Endometrium (tissue), 2 donors: Measurements from ENCODE around the gene SIGLEC9.
"Not testable (repeated sequence)": the region's sequence is repeated elsewhere in the genome, so short reads cannot be mapped to it uniquely, and the experiment has no call there.

ENCODE experiments used
- FAIRE-seq: peaks from 2 replicates; lab custom pipeline; 2012; peaks lifted over from hg19 to GRCh38; lab: Jason Lieb, UNC
- donor health status: control.
- donor health status: control.

Gene SIGLEC9

DNA sequence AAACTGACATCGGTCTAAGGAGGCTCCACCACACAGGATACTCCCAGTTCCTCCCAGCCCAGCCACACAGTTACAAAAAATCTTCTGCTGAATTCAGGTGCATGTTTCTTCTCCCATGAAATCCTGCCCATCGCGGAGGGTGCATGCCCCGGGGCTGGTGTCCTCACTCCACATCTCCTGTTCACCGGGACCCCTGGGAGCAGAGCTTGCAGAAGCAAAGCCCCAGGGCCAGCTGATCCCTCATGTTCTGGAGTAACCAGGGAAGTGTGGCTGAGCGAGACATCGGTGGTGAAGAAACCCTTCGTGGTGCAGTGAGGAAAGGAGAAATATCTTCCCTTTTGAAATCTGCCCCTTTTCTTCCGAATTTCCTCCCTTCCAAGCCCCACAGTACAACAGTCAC is 904 bp upstream of the SIGLEC9 start:
- FAIRE-seq: no peak

DNA sequence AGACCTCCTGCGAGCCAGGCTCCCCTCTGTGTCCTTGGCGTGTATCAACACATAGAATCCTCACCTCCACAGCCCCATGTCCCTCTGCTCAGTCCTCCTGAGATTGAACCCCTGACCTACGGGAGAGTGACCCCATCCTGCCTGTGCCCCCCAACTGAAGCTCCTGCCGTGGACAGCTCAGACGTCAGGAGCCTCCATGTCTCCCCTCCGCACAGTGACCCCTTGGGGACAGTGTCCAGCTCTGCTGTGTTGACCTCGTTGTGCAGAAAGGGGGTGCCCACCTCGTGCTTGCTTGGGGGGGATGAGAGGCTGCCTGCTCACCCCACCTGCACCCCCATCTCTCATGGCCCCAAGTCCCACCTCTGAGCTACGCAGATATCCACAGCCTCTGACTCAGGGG is 490 bp upstream of the SIGLEC9 start:
- FAIRE-seq: no peak

DNA sequence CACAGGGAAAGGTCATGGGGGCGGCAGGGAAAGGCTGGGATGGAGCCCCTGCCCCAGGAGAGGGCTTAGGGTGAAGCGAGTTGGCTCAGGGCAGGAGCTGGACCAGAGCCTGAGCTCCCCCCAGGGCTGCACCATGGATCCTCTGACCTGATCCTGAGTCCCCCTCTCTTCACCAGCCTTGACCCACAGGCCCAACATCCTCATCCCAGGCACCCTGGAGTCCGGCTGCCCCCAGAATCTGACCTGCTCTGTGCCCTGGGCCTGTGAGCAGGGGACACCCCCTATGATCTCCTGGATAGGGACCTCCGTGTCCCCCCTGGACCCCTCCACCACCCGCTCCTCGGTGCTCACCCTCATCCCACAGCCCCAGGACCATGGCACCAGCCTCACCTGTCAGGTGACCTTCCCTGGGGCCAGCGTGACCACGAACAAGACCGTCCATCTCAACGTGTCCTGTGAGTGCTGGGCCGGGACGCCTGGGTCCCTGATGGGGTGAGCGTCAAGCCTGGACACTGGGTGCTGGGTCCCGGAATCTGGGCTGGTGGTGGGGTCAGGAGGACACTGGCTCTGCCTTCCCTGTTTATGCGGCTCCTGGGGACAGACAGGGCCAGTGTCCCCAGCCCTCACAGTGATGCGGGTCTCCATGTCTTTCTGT is 842 bp downstream of the SIGLEC9 start:
- FAIRE-seq: no peak

DNA sequence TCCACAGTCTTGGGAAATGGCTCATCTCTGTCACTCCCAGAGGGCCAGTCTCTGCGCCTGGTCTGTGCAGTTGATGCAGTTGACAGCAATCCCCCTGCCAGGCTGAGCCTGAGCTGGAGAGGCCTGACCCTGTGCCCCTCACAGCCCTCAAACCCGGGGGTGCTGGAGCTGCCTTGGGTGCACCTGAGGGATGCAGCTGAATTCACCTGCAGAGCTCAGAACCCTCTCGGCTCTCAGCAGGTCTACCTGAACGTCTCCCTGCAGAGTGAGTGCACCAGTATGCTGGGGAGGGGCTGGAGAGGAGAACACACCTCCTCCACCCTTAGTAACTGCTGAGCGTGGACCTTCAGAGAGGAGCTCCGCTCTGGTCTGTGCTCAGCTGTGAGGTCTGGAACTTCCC is 2.3 kb downstream of the SIGLEC9 start:
- no peak for FAIRE-seq

DNA sequence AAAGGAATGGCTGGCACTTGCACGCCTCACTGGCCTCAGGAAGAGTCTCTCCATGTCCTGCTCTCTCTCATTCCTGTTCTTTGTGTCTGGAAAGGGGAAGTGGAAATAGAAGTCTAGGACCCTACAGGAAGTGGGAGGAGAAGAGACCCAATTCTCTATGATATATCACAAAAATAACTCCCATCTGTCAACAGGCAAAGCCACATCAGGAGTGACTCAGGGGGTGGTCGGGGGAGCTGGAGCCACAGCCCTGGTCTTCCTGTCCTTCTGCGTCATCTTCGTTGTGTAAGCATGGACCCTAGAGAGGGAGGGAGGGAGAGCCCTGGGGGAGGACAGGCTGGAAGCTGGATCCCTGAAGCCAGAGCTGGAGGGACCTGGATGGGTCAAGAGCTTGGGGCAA is 3.0 kb downstream of the SIGLEC9 start:
- no peak for FAIRE-seq

DNA sequence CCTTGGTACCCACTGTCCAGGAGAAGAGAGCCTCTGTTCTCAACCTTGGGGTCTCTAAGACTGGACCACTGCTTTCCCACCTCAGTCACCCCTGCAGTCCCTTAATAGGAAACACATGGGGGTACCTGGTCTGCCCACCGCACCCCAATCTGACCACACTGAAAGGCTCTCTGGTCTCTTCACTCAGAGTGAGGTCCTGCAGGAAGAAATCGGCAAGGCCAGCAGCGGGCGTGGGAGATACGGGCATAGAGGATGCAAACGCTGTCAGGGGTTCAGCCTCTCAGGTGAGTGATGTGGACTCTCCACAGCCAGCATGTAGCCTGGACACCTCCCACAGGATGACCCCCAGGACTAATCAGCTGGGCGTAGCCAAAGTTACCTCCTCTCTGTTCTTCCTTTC is 3.5 kb downstream of the SIGLEC9 start:
- FAIRE-seq: no peak

DNA sequence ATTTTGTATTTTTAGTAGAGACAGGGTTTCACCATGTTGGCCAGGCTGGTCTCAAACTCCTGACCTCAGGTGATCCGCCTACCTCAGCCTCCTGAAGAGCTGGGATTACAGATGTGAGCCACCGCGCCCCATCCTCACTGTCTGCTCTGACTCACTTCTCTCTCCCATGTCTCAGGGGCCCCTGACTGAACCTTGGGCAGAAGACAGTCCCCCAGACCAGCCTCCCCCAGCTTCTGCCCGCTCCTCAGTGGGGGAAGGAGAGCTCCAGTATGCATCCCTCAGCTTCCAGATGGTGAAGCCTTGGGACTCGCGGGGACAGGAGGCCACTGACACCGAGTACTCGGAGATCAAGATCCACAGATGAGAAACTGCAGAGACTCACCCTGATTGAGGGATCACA is 5.0 kb downstream of the SIGLEC9 start:
- FAIRE-seq: no peak

DNA sequence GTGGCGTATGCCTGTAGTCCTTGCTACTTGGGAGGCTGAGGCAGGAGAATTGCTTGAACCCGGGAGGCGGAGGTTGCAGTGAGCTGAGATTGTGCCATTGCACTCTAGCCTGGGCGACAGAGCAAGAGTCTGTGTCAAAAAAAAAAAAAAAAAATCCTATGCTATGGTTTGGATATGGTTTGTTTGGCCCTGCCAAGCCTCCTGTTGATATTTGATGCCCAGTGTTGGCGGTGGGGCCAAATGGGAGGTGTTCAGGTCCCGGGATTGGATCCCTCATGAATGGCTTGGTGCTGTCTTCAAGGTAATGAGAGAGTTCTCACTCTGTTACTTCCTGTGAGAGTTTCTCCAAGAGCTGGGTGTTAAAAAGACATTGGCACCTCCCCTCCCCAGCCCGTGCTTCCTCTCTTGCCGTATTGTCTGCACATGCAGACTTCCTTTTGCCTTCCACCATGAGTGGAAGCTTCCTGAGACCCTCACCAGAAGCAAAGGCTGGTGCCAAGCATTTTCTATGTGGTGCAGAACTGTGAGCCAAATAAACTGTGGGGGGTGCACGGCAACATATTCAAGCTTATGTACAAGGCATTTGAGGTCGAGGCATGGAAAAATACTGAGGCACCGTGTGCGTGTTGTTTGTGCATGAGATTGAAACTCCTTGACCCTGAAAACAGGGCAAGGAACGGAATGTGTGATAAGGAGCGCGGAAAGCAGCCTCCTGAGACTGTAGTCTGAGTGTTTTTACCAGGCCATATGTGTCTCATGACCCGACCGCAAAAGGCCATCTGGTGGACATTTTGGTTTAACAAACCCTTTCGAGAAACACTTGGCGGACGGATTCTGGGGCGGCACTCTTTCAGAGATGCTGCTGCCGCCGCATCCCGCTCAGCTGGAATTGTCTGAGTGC is 7.3 kb downstream of the SIGLEC9 start:
- no peak for FAIRE-seq

DNA sequence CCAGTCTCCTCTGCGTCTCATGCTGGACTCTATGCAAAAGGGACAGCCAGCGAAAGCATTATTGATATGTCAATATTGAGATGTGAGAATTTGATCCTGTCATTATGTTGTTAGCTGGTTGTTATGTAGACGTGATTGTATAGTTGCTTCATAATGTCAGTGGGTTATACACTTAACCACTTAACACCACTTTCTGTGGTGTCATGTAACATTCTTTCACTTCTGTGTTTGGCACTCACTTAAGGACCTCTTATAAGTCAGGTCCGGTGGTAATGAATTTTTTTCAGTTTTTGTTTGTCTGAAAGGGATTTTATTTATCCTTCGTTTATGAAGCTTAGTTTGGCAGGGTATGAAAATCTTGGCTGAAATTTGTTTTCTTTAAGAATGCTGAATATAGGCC is 10.3 kb downstream of the SIGLEC9 start:
- FAIRE-seq: no peak

DNA sequence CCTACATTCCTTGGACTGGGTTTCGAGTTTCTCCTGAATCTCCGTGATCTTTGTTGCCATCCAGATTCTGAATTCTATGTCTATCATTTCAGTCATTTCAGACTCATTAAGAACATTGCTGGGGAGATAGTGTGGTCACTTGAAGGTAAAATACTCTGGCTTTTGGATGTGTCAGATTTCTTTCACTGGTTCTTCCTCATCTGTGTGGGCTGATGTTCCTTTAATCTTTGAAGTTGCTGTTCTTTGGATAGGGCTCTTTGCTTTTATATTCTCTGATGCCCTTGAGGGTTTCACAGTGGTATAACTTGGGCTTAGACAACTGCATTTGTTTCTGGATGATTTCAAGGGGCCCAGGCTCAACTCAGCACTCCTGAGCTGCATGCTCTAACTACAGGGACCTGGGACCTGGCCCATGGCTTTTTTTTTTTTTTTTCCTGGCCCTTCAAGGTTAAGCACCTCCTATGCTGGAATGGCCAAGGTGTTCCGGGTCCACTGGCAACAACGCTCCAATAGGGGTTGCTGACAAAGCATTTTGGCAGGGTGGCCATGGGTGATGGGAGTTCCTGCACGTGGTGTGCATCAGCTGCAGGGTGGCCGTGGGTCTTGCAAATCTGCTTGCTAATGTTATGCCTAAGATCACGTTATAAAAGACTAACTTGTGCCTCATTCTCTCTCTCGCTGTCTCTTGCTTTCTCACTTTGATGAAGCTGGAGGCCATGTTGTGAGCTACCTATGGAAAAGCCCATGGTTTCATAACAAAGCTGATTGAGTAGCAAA is 11.5 kb downstream of the SIGLEC9 start:
- FAIRE-seq: no peak

DNA sequence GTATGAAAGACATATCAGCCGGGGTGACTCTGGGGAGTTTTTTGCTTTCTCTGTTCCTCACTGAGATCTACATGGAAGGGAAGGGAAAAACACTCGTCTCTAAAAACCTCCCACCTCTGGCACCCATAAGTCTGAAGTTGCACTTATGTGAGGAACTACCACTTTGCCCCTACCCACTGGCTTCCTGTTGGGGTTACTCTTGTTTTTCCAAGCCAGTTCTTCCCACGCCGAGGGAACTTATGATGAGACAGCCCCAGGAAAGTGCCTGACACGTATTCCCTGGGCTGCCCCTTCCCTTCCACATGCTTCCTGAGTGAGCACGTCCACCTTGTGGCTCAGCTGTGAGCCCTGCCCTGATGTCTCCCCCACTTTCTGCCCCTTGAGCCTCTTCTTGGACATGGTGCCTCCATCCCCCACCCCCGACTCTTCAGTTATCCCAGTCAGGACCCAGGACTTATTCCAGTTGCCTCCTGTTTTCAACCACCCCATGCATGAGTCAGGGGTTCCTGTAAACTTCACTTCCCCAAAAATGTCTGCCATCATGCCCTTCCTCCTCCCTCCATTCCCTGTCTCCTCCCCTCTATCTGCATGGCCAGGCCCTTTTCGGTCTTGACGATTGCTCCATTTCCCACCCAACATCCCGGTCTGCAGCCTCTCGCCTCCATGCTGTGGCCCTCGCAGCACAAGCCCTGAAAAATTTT is 12.3 kb downstream of the SIGLEC9 start:
- FAIRE-seq: no peak

DNA sequence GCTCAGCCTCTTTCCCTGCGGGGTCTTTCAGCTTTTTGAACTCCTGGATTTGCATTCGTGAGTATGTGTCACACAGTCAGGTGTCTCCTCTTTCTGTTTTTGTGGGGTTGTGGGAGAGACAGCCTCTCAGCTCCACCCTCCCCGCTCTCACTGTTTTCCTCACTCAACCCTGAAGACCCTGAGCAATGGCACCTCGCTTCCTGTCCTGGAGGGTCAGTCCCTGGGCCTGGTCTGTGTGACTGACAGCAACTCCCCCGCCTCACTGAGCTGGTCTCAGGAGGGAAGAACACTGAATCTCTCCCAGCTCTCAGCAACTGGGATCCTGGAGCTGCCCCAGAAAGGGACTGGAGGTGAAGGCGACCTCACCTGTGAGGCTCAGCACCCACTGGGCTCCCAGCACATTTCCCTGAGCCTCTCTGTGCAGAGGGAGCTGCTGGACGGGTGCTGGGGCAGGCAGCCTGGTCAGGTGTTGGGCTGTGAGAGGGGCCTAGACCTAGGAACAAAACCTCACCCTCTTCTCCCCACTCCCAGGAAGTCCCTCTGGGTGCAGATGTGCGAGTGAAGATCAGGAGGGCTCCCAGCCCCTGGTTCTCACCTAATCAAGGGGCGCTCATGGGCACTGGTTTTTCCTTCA is 13.2 kb downstream of the SIGLEC9 start:
- FAIRE-seq: no peak

DNA sequence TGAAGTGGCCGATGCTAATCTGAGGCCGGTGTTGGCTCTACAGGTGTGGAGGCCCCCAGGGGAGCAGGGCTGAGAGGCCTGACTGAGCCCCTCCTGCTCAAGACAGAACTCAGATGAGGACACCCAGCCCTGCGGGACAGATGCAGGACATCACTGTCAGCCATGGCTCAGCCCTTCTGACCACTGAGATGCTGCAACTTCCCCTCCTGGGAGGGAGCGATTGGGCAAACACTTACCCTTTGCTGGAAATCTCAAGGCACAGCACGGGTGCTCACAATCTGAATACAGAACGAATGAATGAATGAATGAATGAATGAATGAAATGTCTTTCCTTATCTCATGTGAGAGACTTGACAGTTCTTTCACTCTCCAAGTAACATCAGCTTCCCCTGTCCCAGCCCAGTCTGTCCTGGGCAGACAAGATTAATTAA is 13.9 kb downstream of the SIGLEC9 start:
- no peak for FAIRE-seq

DNA sequence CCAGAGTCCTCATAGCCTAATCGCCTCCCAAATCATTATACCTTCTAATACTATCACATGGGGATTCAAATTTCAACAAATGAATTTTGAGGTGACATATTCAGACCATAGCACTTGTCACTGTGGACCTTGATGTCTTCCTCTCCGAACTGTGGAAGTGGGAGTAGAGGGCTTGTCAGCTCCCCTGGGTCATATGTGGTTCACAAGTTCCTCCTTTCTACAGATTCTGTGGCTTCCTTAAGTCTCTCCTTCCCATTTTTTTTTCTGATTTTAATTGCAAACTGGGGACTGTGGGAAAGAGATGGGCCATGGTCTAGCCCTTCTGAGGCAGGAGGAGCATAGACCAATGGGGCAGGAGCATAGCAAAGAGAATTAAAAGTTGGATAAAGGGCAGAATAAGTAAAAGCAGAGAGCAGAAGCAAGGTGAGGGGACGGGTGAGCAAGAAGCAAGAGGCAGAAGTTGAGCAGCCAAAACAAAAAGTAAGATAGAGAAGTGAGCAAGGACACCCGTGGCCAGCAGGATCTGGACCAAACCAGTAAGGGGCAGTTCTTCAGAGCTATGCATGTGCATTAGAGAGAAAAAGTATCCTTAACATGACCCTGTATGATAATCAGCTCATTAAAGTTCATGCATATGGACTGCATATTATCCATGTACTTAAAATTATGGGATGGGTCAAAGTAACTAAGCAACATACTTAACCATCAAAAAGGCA is 14.8 kb downstream of the SIGLEC9 start:
- FAIRE-seq: no peak

DNA sequence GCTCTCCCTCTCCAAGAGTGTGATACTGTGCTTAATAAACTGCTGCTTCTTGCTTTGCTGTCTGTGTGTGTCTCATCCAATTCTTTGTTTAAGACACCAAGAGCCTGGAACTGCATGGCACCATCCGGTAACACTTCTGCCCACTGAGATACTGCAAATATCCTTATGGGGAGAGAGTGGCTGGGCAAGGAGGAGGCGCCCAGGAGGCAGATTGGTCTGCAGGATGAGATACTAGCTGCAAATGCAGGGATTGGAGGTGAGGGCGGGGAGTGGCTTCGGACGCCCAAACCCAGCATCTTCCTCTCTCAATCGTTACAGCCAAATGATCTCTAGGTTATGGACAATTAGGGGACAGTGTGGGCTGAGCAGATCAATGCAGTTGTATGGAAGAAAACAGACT is 15.7 kb downstream of the SIGLEC9 start:
- no peak for FAIRE-seq

DNA sequence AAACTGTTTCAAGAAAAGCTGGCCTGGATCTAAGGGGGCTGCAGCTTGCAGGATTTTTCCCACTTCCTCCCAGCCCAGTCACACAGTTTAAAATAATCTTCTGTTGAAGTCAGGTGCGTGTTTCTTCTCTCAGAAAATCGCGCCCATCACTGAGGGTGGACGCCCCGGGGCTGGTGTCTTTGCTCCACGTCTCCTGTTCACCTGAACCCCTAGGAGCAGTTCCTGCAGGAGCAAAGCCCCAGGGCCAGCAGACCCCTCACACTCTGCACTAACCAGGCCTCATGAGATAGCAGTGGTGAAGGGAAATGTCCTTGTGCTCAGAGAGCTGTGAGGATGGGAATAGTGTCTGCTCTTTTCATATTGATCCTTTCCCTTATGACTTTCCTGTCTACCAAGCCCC is 16.5 kb downstream of the SIGLEC9 start:
- FAIRE-seq: no peak

DNA sequence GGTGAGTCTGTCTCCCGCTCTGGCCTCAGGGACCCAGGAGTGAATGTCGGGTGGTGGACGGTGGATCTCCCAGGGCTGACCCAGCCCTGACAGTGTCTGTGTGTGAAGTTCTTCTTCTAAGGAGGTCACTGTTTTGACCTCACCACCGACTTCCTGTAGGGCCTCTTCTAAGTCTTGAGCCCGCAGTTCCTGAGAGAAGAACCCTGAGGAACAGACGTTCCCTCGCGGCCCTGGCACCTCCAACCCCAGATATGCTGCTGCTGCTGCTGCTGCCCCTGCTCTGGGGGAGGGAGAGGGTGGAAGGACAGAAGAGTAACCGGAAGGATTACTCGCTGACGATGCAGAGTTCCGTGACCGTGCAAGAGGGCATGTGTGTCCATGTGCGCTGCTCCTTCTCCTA is 17.4 kb downstream of the SIGLEC9 start, which contains the start of gene SIGLEC7:
SIGLEC7 (plus strand) TSS at position 183 of the 400 bp plus-strand sequence; CDS start at position 252, 69 bp downstream.
- FAIRE-seq: no peak

DNA sequence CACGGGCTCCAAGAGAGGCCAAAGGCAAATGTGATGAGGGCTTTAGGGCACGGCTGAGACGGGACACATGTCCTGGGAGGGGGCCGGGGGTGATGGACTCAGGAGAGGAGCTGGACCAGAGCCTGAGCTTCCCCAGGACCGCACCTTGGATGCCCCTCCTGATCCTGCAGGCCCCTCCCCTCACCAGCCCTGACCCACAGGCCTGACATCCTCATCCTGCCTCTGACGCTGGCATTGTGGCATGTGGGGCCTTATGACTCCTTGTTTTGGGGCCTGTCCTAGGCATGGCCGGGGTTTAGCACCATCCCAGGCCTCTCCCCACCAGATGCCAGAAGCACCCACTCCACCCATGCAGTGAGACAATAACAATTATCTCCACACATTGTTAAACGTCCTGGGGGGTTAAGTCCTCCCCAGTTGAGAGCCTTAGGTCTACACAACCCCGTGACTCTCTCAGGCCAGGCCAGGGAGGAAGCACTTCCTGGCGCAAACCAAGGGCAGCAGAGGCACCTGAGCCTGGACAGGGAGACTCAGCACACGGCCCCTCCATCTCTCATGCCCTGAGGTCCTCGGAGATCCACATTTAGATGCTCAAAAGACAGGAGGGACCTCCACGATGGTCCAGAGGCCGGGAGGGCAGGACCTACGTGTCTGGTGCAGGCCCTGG is 18.2 kb downstream of the SIGLEC9 start:
- FAIRE-seq: not testable (repeated sequence)

DNA sequence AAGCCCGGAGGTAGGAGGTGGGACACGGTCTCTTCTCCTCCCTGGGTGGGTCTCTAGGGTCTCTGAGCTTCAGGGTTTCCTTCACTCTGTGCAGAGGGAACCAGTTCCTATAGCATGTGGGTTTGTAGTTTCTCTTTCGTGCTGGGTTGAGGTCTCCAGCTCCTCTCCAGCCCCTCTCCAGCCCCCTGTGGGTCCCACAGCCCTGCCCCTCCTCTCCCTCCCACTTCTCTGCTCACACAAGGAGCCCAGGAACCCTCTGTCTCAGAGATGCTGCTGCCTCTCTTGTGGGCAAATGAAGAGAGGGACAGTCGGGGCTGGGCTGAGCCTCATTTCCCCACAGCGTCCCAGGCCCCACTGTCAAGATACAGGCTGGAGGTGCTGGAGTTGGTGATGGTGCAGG is 18.8 kb downstream of the SIGLEC9 start:
- FAIRE-seq: no peak

DNA sequence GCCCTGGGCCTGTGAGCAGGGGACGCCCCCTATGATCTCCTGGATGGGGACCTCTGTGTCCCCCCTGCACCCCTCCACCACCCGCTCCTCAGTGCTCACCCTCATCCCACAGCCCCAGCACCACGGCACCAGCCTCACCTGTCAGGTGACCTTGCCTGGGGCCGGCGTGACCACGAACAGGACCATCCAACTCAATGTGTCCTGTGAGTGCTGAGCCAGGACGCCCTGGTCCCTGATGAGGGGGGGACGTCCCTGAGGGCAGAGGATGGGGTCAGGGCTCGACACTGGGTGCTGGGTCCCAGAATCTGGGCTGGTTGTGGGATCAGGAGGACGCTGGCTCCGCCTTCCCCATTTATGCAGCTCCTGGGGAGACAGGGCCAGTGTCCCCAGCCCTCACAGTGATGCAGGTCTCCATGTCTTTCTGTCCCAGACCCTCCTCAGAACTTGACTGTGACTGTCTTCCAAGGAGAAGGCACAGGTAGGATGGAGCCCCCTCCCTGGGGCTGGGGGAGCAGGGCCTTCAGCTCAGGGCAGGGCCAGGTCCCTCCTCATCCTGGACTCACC is 19.9 kb downstream of the SIGLEC9 start:
- no peak for FAIRE-seq
